Stimulated activated CD4-positive, alpha-beta T cell treated with anti-CD3 and anti-CD28 coated beads, Interleukin-1b, Interleukin-23, amount 100 ng/mL, for 4 hours (primary cell): ENCODE results near the gene UNC5A.

ENCODE experiments used
- DNase-seq, 2 donors: peaks; one replicate each; pipeline ENCODE4 v3.0.0-alpha.2; 2020; ENCODE audit warnings: low read depth in 2 of 2

The UNC5A gene

GRCh38 chr5:176878906-176879662 is 68.7 kb downstream of the UNC5A start:
- DNase-seq: no peak

- no peak for DNase-seq
These were observed 69.5 kb downstream of the UNC5A start for GRCh38 chr5:176879663-176880361.

GRCh38 chr5:176880366-176881020 is 70.1 kb downstream of the UNC5A start:
- DNase-seq: no peak

GRCh38 chr5:176881021-176881749 is 70.8 kb downstream of the UNC5A start:
- DNase-seq: no peak

GRCh38 chr5:176881816-176882566 is 71.6 kb downstream of the UNC5A start:
- no peak for DNase-seq

- no peak for DNase-seq
These were observed 72.2 kb downstream of the UNC5A start for GRCh38 chr5:176882567-176882903.

GRCh38 chr5:176883700-176884570 is 73.6 kb downstream of the UNC5A start:
- no peak for DNase-seq

- no peak for DNase-seq
These were observed 74.2 kb downstream of the UNC5A start for GRCh38 chr5:176884571-176884890.

- no peak for DNase-seq
These were observed 76.2 kb downstream of the UNC5A start for GRCh38 chr5:176886336-176887251.

- DNase-seq: no peak
These were observed 77.0 kb downstream of the UNC5A start for GRCh38 chr5:176887252-176887849.

- no peak for DNase-seq
These were observed 77.9 kb downstream of the UNC5A start for GRCh38 chr5:176888016-176888864.

GRCh38 chr5:176888865-176889165 is 78.5 kb downstream of the UNC5A start:
- DNase-seq: no peak

- DNase-seq: no peak
These were observed 79.2 kb downstream of the UNC5A start for GRCh38 chr5:176889321-176890280.

- no peak for DNase-seq
These were observed 80.3 kb downstream of the UNC5A start for GRCh38 chr5:176890455-176891330.

- DNase-seq: no peak
These were observed 81.1 kb downstream of the UNC5A start for GRCh38 chr5:176891331-176891958.

- DNase-seq: no peak
These were observed 82.3 kb downstream of the UNC5A start for GRCh38 chr5:176892663-176893062.
